Parathyroid adenoma (tissue), 2 donors: Measurements from ENCODE around the gene SLC6A5.

Experiments
- H2AFZ ChIP-seq: fragments of 300-600 bp; sonication (generic); one replicate; pipeline ENCODE4 v1.7.0; 2017; ENCODE audit warnings: antibody characterized with exemption, mild to moderate bottlenecking
- H3K27ac ChIP-seq: fragments of 300-600 bp; sonication (generic); one replicate; pipeline ENCODE4 v1.7.0; 2017
- H3K27me3 ChIP-seq: fragments of 300-600 bp; sonication (generic); one replicate; pipeline ENCODE4 v1.7.0; 2017; ENCODE audit warnings: low read length; ENCODE audit not compliant: control insufficient read depth, insufficient read depth
- H3K36me3 ChIP-seq: fragments of 300-600 bp; sonication (generic); one replicate; pipeline ENCODE4 v1.7.0; 2017; ENCODE audit warnings: low read length; ENCODE audit not compliant: control insufficient read depth, insufficient read depth
- H3K4me1 ChIP-seq: fragments of 300-600 bp; sonication (generic); one replicate; pipeline ENCODE4 v1.7.0; 2017; ENCODE audit warnings: control low read depth
- H3K4me2 ChIP-seq: fragments of 300-600 bp; sonication (generic); one replicate; pipeline ENCODE4 v1.7.0; 2017; ENCODE audit warnings: low read length
- H3K4me3 ChIP-seq: fragments of 300-600 bp; sonication (generic); one replicate; pipeline ENCODE4 v1.7.0; 2017; ENCODE audit warnings: low read depth, low read length
- H3K79me2 ChIP-seq: fragments of 300-600 bp; sonication (generic); one replicate; pipeline ENCODE4 v1.7.0; 2017; ENCODE audit warnings: control low read depth
- H3K9ac ChIP-seq: fragments of 300-600 bp; sonication (generic); one replicate; pipeline ENCODE4 v1.7.0; 2017; ENCODE audit warnings: mild to moderate bottlenecking
- H3K9me3 ChIP-seq: fragments of 300-600 bp; sonication (generic); one replicate; pipeline ENCODE4 v1.7.0; 2017; ENCODE audit warnings: low read length; ENCODE audit not compliant: control insufficient read depth
- TF ChIP-seq, protein P1 (sequence below): fragments of 300-600 bp; sonication (generic); IDR thresholded peaks from one replicate; pipeline ENCODE4 v1.7.0; 2017; ENCODE audit warnings: antibody characterized with exemption, mild to moderate bottlenecking
- donor health status: primary hyperparathyroidism.

SLC6A5 gene

DNA sequence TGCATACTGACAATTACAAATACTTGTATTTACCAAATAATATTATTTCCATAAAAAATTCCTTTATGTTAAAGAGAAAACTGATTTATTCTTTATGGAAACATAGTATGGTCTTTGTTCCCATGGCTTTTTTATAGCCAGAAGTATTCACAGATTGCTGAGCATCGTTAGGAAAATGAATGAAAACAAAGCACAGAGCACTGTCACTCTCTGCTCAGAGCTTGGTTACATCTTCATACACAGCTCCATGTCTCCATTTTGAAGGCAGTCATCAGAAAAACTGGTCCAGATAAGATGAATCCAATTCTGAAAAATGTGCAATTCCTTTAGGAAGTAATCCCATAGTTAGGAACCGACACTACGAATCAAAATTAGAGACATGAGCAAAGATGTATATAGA lies 9.0 kb upstream of the SLC6A5 start:
- H3K4me1 ChIP-seq, result no peaks in the 10 kb centered on the region
- TF ChIP-seq, protein P1, sequence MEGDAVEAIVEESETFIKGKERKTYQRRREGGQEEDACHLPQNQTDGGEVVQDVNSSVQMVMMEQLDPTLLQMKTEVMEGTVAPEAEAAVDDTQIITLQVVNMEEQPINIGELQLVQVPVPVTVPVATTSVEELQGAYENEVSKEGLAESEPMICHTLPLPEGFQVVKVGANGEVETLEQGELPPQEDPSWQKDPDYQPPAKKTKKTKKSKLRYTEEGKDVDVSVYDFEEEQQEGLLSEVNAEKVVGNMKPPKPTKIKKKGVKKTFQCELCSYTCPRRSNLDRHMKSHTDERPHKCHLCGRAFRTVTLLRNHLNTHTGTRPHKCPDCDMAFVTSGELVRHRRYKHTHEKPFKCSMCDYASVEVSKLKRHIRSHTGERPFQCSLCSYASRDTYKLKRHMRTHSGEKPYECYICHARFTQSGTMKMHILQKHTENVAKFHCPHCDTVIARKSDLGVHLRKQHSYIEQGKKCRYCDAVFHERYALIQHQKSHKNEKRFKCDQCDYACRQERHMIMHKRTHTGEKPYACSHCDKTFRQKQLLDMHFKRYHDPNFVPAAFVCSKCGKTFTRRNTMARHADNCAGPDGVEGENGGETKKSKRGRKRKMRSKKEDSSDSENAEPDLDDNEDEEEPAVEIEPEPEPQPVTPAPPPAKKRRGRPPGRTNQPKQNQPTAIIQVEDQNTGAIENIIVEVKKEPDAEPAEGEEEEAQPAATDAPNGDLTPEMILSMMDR, result no peak
- H3K27me3 ChIP-seq, result no peaks in the 10 kb centered on the region
- no peak overlapping the region for H2AFZ ChIP-seq
- H3K9me3 ChIP-seq, result no peaks in the 10 kb centered on the region
- H3K9ac ChIP-seq, result no peak overlapping the region
- H3K4me3 ChIP-seq, result no peak overlapping the region
- H3K36me3 ChIP-seq, result no peaks in the 10 kb centered on the region
- no peak overlapping the region for H3K27ac ChIP-seq
- no peak overlapping the region for H3K4me2 ChIP-seq
- no peaks in the 10 kb centered on the region for H3K79me2 ChIP-seq

DNA sequence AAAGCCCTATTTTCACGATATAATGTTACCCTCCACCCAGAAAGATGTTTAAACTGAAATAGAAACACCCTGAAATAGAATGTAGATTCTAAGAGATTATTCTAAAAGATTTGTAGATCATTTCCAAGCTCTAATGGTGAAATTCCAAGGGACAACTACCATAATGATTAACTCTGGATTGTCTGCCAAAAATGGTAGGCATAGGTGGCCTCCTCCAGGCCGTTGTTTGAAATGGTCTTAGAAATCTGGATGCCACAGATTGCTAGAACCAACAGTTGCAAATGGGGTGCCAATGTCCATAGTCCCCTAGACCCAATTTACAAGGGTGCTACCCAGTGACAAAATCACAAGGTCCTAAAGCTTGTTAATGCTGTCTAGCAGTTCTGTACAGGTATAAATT lies 6.7 kb upstream of the SLC6A5 start:
- no peaks in the 10 kb centered on the region for H3K36me3 ChIP-seq
- no peak overlapping the region for H3K27ac ChIP-seq
- H2AFZ ChIP-seq, result no peak overlapping the region
- TF ChIP-seq, protein P1, result no peak
- H3K4me1 ChIP-seq, result no peaks in the 10 kb centered on the region
- H3K9ac ChIP-seq, result no peak overlapping the region
- no peaks in the 10 kb centered on the region for H3K9me3 ChIP-seq
- H3K27me3 ChIP-seq, result no peaks in the 10 kb centered on the region
- H3K4me3 ChIP-seq, result no peak overlapping the region
- no peak overlapping the region for H3K4me2 ChIP-seq
- no peaks in the 10 kb centered on the region for H3K79me2 ChIP-seq

DNA sequence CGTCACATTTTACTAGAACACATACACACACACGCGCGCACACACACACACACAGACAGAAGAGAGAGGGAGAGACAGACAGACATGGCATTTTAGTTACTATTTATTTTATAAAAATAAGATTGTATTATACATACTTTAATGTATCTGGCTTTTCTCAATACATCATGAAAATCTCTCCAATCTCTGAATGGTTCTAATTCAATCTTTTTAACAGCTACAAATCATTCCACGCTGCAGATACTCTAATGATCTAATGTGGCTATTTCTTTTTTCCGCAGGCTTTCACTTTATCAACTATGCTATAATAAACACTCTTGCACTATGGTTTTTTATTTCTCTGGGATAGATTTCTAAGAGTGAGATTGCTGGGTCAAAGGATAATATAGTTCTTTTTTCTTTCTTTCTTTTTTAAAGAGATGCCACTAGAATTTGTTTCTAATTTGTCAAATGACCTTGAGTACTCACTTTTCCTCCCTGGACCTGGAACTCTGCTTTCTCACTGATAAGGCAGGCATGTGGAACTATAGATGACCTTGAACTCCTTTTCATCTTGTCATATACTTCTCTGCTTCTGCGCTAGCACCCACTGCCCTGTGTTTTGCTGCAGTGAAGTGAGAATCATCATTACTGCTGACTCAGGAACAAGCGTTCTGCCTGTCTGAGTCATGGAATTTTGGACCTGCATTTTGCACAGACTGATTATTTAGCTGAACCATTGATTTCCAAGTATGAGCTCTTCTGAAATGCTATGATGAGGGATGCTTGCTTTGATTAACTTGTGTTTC lies 4.9 kb upstream of the SLC6A5 start:
- Histone ChIP-seq H3K9me3 (no peaks in the 10 kb centered on the region), H3K4me1 (no peaks in the 10 kb centered on the region), H3K27me3 (no peaks in the 10 kb centered on the region), H3K9ac (no peak overlapping the region), H3K4me3 (no peak overlapping the region), H3K36me3 (no peaks in the 10 kb centered on the region), H3K79me2 (no peaks in the 10 kb centered on the region), H2AFZ (no peak overlapping the region), H3K27ac (no peak overlapping the region), H3K4me2 (no peak overlapping the region)
- TF ChIP-seq, protein P1, result no peak

DNA sequence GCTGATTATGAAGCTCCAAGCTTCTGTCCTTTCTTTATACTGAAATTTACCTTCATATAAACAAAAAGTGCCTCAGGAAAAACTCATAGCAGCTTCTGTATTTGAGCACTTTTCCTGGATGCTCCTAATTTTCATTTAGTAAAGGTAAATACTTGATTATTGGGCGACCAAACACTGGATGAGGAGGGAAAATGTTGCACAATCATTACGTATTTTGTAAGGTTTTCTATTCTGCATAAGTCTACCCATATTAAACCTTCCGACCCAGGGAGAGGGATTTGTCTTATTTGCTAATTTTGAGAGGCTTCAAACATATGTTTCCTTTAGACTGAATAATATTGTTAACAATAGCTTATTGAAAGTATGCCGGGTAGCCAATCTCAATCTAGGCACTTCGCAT lies 4.3 kb upstream of the SLC6A5 start:
- no peaks in the 10 kb centered on the region for H3K9me3 ChIP-seq
- H3K4me2 ChIP-seq, result no peak overlapping the region
- no peak overlapping the region for H2AFZ ChIP-seq
- H3K27me3 ChIP-seq, result no peaks in the 10 kb centered on the region
- H3K4me1 ChIP-seq, result no peaks in the 10 kb centered on the region
- no peak overlapping the region for H3K4me3 ChIP-seq
- TF ChIP-seq, protein P1, result no peak
- H3K79me2 ChIP-seq, result no peaks in the 10 kb centered on the region
- H3K27ac ChIP-seq, result no peak overlapping the region
- H3K36me3 ChIP-seq, result no peaks in the 10 kb centered on the region
- H3K9ac ChIP-seq, result no peak overlapping the region
